WTC11 (cell line): ENCODE results near the gene FAM25A. TPM values are rescaled to one million over a fixed set of nuclear protein-coding genes. Genes with fewer than 3 reads are reported as not detected.
"Not testable (repeated sequence)": the region's sequence is repeated elsewhere in the genome, so short reads cannot be mapped to it uniquely, and the experiment has no call there.

ENCODE experiments used
- ATAC-seq: fragments of 200-7000 bp; cut with Tn5 transposase; 2 replicates; pipeline ENCODE4 v1.10.0; 2021; ENCODE audit warnings: mild to moderate bottlenecking, moderate library complexity
- CTCF ChIA-PET: fragments of 300-600 bp; sonication (Branson Sonifier 250); formaldehyde crosslinking; loops from one replicate; lab custom pipeline; 2021; ENCODE audit warnings: antibody characterized with exemption; lab: Charles Lee
- POLR2A ChIA-PET: fragments of 350-600 bp; sonication (Branson Sonifier 250); formaldehyde crosslinking; loops from one replicate; lab custom pipeline; 2021; ENCODE audit warnings: antibody characterized with exemption; lab: Charles Lee
- DNase-seq: peaks from one replicate; pipeline ENCODE4 v3.0.0; 2021; ENCODE audit warnings: low spot score
- H3K27ac Mint-ChIP-seq: 2 replicates; pipeline ENCODE4 v1.8.0; 2021; ENCODE audit warnings: mixed read lengths
- H3K27me3 Mint-ChIP-seq: 2 replicates; pipeline ENCODE4 v1.8.0; 2021; ENCODE audit warnings: low read depth, mild to moderate bottlenecking, moderate library complexity, mixed read lengths
- H3K36me3 Mint-ChIP-seq: 2 replicates; pipeline ENCODE4 v1.8.0; 2021; ENCODE audit warnings: mixed read lengths
- H3K4me1 Mint-ChIP-seq: 2 replicates; pipeline ENCODE4 v1.8.0; 2022; ENCODE audit warnings: mixed read lengths
- H3K4me3 Mint-ChIP-seq: 2 replicates; pipeline ENCODE4 v1.8.0; 2021; ENCODE audit warnings: mild to moderate bottlenecking, moderate library complexity, mixed read lengths
- H3K9me3 Mint-ChIP-seq: 2 replicates; pipeline ENCODE4 v1.8.0; 2021; ENCODE audit warnings: mixed read lengths
- ESRRA ChIP-seq: sonication (generic); formaldehyde crosslinking; IDR thresholded peaks from 2 replicates; pipeline ENCODE4 v1.8.1; 2022; ENCODE audit warnings: mild to moderate bottlenecking, missing genetic modification reagents, borderline replicate concordance
- NFATC4 ChIP-seq: fragments of 250-450 bp; sonication (Bioruptor Pico); IDR thresholded peaks from 2 replicates; pipeline ENCODE4 v1.9.0; 2021; ENCODE audit warnings: mild to moderate bottlenecking
- NFYB ChIP-seq: sonication (generic); formaldehyde crosslinking; conservative IDR thresholded peaks from 2 replicates; pipeline ENCODE4 v1.8.0; 2022; ENCODE audit warnings: low read depth, missing genetic modification reagents
- SMAD4 ChIP-seq: sonication (generic); formaldehyde crosslinking; IDR thresholded peaks from 2 replicates; pipeline ENCODE4 v1.8.0; 2022; ENCODE audit warnings: mild to moderate bottlenecking, missing genetic modification reagents
- SP1 ChIP-seq: sonication (generic); formaldehyde crosslinking; conservative IDR thresholded peaks from 2 replicates; pipeline ENCODE4 v1.8.1; 2022; ENCODE audit warnings: missing genetic modification reagents
- TEAD1 ChIP-seq: sonication (generic); formaldehyde crosslinking; IDR thresholded peaks from 2 replicates; pipeline ENCODE4 v1.8.0; 2022; ENCODE audit warnings: mild to moderate bottlenecking, missing genetic modification reagents
- TP53 ChIP-seq: sonication (generic); formaldehyde crosslinking; IDR thresholded peaks from 2 replicates; pipeline ENCODE4 v1.8.1; 2023; ENCODE audit warnings: mild to moderate bottlenecking, missing genetic modification reagents
- ZNF138 ChIP-seq: sonication (generic); formaldehyde crosslinking; conservative IDR thresholded peaks from 2 replicates; pipeline ENCODE4 v1.8.1; 2022; ENCODE audit warnings: mild to moderate bottlenecking, moderate library complexity, missing genetic modification reagents
- ZNF232 ChIP-seq: sonication (generic); formaldehyde crosslinking; IDR thresholded peaks from 2 replicates; pipeline ENCODE4 v1.8.0; 2022; ENCODE audit warnings: mild to moderate bottlenecking, missing genetic modification reagents
- total RNA-seq: library from RNA; stranded (reverse); gene quantifications from 3 replicates; pipeline ENCODE4 v1.2.3, GENCODE V29; 2021
- TF ChIP-seq, protein P1 (sequence below): sonication (generic); formaldehyde crosslinking; conservative IDR thresholded peaks from 2 replicates; pipeline ENCODE4 v1.8.1; 2023; ENCODE audit warnings: mild to moderate bottlenecking, low read depth, missing genetic modification reagents, moderate library complexity
- TF ChIP-seq, protein P2 (sequence below): sonication (generic); formaldehyde crosslinking; IDR thresholded peaks from 2 replicates; pipeline ENCODE4 v1.8.1; 2023; ENCODE audit warnings: mild to moderate bottlenecking, missing genetic modification reagents
- TF ChIP-seq, protein P3 (sequence below): fragments of 250-450 bp; sonication (Bioruptor Pico); conservative IDR thresholded peaks from 2 replicates; pipeline ENCODE4 v1.9.0; 2021; ENCODE audit warnings: mild to moderate bottlenecking
- TF ChIP-seq, protein P4 (sequence below): fragments of 250-450 bp; sonication (Bioruptor Pico); IDR thresholded peaks from 2 replicates; pipeline ENCODE4 v1.9.0; 2021; ENCODE audit warnings: moderate library complexity, mild to moderate bottlenecking, inconsistent platforms, borderline replicate concordance

The FAM25A gene
- total RNA-seq, 1 experiment from 2014 or later, result not detected

DNA sequence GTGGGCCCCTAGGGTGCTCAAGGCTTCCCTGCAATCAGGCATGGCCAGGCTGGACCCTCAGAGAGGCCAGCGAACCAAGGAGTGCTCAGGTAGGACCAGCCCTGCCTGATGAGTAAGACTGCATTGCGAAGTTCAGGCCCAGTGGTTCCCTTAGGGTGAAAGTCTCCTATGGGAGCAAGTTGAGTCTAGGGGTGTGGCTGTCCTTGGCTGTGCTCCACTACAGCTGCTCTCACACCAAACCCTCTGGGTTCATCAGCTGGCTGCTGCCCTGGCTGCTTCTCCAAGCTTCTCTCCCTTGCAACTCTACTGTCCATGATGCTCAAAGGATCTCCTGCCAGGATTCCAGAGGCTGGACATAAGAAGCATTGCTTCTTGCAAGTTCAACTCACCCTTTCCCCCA, 18.7 kb downstream of the FAM25A start:
- no peak for ATAC-seq
- CTCF ChIA-PET, result interaction anchor here (0.9 kb wide), 1 partner anchor 78 kb away, joined by 3 read pairs; no protein-coding TSS in a partner anchor
- no peaks in the 10 kb centered on the region for H3K4me1 Mint-ChIP-seq

DNA sequence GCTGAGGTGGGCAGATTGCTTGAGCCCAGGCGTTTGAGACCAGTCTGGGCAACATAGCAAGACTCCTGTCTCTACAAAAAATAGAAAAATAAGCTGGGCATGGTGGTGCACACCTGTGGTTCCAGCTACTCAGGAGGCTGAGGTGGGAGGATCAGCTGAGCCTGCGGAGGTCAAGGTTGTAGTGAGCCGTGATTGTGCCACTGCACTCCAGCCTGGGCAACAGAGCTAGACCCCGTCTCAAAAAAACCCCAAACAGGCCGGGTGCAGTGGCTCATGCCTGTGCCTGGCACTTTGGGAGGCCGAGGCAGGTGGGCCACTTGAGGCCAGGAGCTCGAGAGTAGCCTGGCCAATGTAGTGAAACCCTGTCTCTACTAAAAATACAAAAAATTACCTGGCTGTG, 23.5 kb downstream of the FAM25A start:
- CTCF ChIA-PET, H3K4me3 Mint-ChIP-seq, DNase-seq, H3K4me1 Mint-ChIP-seq, ATAC-seq, H3K27me3 Mint-ChIP-seq, H3K9me3 Mint-ChIP-seq, H3K27ac Mint-ChIP-seq: not testable (repeated sequence)
- peaks cover 18% of the 10 kb centered on the region for H3K36me3 Mint-ChIP-seq
- POLR2A ChIA-PET, result interaction anchor here (0.8 kb wide), 1 partner anchor 104 kb away, joined by 8 read pairs; no protein-coding TSS in a partner anchor

More for the DNA sequence above, 18.7 kb downstream of the FAM25A start:
- peaks cover 3% of the 10 kb centered on the region; the same call in 1 of the 2 replicates for H3K36me3 Mint-ChIP-seq
- TF ChIP-seq NFYB (CRISPR knock-in tag) (no peak), NFATC4 (no peak)
- H3K27ac Mint-ChIP-seq, result no peak overlapping the region
- H3K4me3 Mint-ChIP-seq, result no peak overlapping the region
- POLR2A ChIA-PET, result no interaction called here
- no peak for DNase-seq
- H3K27me3 Mint-ChIP-seq, result no peaks in the 10 kb centered on the region; the same call in 1 of the 2 replicates
- peaks cover 5% of the 10 kb centered on the region for H3K9me3 Mint-ChIP-seq

DNA sequence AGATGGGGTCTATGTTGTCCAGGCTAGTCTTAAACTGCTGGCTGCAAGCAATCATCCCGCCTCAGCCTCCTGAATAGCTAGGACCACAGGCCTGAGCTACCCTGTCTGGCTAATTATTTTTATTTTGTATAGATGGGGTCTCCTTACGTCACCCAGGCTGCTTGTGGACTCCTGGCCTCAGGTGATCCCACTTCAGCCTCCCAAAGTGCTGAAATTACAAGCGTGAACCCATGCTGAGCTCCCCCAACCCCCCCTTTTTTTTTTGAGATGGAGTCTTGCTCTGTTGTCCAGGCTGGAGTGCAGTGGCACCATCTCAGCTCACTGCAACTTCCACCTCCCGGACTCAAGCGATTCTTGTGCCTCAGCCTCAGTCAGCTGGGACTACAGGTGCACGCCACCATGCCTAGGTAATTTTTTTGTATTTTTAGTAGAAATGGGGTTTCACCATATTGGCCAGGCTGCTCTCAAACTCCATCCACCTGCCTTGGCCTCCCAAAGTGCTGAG, 25.4 kb downstream of the FAM25A start:
- POLR2A ChIA-PET, result interaction anchor here (0.6 kb wide), 1 partner anchor 51 kb away, joined by 6 read pairs; no protein-coding TSS in a partner anchor
- CTCF ChIA-PET, result no interaction called here
- no peak for DNase-seq
- Mint-ChIP-seq H3K27me3 (no peaks in the 10 kb centered on the region; the same call in 1 of the 2 replicates), H3K4me1 (no peaks in the 10 kb centered on the region), H3K9me3 (no peaks in the 10 kb centered on the region), H3K36me3 (peaks cover 24% of the 10 kb centered on the region), H3K27ac (no peak overlapping the region), H3K4me3 (no peak overlapping the region)
- TF ChIP-seq, protein P1, sequence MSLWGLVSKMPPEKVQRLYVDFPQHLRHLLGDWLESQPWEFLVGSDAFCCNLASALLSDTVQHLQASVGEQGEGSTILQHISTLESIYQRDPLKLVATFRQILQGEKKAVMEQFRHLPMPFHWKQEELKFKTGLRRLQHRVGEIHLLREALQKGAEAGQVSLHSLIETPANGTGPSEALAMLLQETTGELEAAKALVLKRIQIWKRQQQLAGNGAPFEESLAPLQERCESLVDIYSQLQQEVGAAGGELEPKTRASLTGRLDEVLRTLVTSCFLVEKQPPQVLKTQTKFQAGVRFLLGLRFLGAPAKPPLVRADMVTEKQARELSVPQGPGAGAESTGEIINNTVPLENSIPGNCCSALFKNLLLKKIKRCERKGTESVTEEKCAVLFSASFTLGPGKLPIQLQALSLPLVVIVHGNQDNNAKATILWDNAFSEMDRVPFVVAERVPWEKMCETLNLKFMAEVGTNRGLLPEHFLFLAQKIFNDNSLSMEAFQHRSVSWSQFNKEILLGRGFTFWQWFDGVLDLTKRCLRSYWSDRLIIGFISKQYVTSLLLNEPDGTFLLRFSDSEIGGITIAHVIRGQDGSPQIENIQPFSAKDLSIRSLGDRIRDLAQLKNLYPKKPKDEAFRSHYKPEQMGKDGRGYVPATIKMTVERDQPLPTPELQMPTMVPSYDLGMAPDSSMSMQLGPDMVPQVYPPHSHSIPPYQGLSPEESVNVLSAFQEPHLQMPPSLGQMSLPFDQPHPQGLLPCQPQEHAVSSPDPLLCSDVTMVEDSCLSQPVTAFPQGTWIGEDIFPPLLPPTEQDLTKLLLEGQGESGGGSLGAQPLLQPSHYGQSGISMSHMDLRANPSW (CRISPR knock-in tag), result no peak
- TF ChIP-seq TP53 (no peak), SP1 (no peak), NFYB (CRISPR knock-in tag) (no peak), SMAD4 (no peak), ZNF232 (no peak), ZNF138 (CRISPR knock-in tag) (no peak), ESRRA (CRISPR knock-in tag) (no peak), TEAD1 (CRISPR knock-in tag) (no peak)
- TF ChIP-seq, protein P2, sequence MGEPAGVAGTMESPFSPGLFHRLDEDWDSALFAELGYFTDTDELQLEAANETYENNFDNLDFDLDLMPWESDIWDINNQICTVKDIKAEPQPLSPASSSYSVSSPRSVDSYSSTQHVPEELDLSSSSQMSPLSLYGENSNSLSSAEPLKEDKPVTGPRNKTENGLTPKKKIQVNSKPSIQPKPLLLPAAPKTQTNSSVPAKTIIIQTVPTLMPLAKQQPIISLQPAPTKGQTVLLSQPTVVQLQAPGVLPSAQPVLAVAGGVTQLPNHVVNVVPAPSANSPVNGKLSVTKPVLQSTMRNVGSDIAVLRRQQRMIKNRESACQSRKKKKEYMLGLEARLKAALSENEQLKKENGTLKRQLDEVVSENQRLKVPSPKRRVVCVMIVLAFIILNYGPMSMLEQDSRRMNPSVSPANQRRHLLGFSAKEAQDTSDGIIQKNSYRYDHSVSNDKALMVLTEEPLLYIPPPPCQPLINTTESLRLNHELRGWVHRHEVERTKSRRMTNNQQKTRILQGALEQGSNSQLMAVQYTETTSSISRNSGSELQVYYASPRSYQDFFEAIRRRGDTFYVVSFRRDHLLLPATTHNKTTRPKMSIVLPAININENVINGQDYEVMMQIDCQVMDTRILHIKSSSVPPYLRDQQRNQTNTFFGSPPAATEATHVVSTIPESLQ (CRISPR knock-in tag), result no peak
- TF ChIP-seq, protein P3, sequence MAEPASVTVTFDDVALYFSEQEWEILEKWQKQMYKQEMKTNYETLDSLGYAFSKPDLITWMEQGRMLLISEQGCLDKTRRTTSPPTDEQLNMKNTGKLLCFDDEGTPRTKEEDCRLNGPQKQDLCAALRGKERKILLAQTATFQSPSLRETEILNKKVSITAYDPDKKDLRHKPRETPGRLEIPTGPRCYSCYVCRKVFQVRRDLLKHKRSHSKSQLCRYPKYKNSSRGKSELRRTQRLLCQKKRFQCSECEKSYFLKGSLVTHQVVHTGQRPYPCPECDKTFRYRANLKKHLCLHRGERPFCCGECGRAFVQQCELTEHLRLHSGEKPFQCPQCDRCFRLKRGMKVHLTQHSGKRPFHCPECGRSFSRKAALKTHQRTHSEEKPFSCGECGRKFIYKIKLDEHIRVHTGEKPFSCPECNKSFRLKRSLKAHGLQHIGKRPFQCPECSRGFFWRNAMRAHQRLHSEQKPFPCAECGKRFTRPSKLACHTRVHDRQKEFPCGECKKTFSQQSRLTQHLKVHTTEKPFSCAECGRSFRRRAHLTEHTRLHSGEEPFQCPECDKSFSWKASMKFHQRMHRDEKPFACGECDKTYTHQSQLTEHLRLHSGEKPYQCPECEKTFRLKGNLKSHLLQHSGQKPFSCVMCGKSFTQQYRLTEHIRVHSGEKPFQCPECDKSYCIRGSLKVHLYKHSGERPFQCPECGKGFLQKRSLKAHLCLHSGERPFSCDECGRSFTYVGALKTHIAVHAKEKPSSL, result no peak
- TF ChIP-seq, protein P4, sequence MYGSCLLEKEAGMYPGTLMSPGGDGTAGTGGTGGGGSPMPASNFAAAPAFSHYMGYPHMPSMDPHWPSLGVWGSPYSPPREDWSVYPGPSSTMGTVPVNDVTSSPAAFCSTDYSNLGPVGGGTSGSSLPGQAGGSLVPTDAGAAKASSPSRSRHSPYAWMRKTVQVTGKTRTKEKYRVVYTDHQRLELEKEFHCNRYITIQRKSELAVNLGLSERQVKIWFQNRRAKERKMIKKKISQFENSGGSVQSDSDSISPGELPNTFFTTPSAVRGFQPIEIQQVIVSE (CRISPR knock-in tag), result no peak
- no peak for ATAC-seq
